AG08396 (cell line): ENCODE results near the gene HSPA9.
A peak's percentile ranks its signal among the peaks of the same experiment; 100 is the strongest.

Source experiments
- DNase-seq: peaks from one replicate; pipeline ENCODE4 v3.0.0; 2012; ENCODE audit warnings: low spot score, mixed read lengths

Gene HSPA9

DNA sequence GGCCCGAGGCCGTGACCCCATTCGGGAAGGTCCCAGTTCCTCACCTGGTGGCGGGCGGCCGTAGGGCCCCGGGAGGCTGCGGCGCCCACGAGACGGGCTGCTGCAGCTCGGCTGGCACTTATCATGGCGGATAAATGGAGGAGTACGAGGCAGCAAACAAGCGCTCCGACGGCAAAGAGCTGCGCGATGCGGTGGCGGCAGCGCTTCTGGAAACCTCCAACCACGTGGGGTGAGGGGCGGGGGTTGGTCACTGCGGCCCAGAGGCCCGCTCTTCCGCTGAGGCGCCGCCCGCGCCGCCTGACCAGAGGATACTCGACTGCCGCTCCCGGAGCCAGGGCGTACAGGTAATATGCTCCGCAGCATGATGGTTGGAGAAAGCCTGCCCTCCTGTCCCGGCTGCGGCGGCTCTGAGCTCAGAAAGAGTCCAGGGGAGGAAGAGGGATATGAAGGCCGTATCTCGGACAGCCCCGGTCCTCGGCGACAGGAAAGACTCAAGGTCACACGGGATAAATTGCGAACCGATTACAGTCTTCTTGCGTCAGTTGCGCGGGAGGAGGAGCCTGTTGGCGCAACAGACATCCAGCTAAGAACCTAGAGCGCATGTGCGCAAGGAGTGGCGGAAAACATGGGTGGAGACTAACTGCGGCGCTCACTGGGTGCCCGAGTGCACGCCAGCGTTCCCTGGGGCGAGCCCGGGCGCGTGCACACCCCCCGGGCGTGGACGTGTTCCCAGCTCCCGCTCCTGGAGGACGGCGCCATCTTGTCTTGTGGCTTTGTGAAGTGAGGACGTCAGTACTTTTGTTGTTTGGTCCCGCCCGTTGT lies at the start of gene HSPA9:
HSPA9 (minus strand) TSS at position 208 of the 822 bp plus-strand sequence; CDS start at position 125, 83 bp downstream.
- peak; percentile 99 for DNase-seq

DNA sequence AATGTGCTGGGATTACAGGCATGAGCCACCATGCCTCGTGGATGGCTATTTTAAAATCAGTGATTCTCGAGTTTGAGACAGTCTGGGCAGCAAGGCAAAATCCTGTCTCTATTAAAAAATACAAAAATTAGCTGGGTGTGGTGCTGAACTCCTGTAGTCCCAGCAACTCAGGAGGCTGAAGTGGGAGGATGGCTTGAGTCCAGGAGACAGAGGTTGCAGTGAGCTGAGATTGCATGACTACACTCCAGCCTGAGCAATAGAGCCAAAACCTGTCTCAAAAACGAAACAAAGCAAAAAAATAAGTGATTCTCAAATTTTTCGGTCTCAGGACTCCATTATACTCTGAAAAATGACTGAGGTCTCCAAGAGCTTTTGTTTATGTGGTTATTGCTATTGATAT lies 47.9 kb upstream of the HSPA9 start:
- no peak for DNase-seq

DNA sequence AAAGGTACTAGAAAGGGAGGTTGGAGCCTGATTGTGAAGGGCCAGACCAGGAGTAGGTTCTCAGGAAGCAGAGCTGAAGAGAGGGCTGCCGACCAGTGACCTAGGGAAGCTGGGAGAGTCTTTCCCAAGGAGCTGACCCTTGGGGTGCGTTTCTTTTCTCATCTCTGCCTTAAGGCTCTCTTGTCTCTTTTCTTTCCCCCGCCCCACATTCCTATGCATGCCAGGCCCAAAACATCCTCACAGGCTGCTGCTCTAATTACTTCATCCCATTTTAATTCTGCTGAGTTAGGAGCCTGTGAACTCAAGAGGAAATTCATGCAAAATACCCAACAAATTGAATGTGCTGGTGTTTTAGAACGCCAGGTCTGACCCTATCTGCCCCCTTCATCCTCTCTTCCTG lies 46.9 kb upstream of the HSPA9 start:
- no peak for DNase-seq

DNA sequence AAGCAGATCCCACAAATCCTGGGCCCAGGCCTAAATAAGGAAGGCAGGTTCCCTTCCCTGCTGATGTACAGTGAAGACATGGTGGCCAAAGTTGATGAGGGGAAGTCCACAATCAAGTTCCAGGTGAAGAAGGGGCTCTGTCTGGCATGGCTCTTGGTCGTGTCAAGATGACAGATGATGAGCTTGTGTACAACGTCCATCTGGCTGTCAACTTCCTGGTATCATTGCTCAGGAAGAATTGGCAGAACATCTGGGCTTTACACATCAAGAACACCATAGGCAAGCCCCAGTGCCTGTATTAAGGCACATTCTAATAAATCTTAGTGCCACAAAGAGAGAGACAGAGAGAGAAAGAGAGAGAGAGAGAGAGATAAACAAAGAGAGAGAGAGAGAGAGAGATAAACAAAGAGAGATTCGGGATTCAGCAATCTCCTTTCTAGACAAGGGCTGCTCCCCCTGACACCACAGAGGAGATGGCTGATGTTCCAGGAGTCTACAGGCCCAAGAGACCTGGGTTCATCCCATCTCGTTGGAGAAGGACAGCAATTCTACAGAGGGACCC lies 45.5 kb upstream of the HSPA9 start:
- no peak for DNase-seq

DNA sequence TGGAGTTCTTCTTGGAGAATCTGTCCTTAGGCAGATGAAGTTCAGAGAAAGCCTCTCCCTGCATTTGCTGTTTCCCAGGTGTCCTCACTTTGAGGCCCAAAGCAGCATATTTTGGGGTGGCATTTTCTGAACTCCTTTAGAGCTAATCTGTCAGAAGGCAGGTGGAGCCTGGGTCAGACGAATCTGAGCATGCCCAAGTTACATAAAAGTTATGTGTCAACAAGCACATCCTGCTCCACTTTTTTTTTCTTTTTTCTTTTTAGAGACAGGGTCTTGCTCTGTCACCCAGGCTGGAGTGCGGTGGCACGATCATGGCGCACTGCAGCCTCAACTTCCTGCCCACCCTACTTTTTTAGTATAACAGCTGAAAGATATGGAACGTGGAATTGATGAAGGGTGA lies 41.3 kb upstream of the HSPA9 start:
- DNase-seq: no peak

DNA sequence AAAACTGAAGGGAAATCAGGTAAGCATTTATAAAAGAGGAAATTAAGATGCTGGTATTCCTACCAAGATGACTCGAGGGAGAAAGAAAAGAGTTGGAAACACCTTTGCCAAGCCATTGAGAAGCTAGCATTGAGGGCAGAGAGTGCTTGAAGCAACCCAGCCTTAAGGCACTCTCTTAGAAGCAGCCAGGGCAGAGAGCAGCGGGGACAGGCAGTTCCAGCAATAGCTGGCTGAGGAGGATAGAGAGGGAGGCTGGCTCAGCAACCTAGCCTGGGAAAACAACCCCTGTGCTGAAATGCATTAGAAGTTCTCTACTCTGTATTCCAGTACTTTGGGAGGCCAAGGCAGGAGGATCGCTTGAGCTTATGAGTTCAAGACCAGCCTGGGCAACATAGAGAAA lies 40.3 kb upstream of the HSPA9 start:
- DNase-seq: no peak

DNA sequence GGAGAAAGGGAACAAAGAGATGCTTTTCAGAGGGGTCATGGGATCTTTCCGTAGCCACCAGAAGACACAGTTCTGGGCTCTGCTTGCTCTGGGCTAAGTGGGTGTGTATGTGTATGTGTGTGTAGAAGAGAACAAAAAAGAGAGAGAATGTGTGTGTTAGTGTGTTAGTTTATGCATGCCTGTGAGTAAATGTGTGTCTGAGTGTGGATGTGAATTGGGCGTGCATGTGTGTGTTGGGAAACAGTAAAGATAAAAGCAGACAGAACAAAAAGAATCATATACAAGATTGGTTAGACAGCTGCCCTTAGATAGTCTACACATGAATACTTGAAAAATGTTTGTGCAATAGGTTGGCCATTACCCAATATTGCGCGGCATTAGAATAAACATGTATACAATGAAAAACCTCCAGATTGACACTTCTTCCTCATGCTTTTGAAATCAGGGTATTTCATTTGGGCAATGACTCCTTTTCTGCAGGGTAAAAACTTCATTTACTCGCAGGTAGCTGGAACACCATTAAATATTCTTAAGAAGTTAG lies 36.5 kb upstream of the HSPA9 start:
- no peak for DNase-seq

DNA sequence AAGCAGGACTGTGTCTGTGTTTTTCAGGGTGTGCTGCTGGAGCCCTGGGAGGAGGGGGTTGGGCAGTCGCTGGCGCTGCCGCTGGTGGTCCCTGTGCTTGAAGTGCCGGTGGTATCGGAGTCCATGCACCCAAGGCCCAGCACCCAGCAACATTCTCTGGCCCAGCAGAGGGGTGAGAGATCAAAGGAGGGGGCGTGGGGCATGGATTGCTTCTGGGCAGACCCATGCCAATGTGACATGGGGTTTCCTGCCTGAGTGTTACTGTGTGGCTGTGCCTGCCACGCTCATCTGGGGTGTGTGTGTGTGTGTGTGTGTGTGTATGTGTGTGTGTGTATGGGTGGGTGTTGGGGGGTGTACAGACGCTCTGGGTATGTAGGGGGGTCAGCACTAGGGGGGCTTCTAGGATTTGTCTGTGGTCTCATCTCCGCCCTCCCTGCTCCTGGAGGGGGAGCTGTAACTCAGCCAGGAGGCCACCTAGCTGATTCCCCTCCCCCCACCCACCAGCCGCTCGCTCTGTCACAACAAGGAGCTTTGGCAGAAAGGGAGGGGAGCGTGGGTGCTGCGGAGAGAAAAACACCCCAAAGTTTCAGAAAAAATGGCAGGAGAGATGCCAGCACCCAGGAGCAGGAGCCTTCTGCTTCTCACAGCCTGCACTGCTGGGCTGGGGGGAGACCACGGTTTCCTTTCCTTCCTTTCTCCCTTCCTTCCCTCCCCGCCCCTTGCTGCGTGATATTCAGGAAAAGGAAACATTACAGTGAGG lies 35.9 kb upstream of the HSPA9 start:
- DNase-seq: no peak

DNA sequence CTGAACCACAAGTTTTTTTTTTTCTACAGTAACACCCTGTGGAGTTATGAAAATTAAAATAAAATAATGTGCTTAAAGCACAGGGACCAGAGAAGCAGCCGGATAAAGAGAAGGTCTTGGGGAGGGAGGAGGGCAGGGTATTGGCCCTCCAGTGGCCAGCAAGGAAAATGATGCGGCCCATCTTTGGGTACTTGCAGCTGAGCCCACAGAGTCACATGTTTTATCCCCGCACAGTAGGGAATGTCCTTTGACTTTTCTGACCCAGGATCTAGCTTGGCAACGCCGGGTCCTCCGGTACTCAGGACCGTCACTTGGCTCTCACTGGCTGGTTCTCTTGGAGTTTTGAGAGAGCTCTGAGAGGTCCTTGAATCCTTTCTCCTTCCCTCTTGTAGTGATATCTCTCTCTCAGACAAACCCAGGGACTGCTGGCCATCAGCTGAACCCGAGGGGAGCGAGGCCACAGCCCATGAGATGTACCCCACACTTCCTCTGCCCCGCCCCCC lies 35.3 kb upstream of the HSPA9 start:
- DNase-seq: peak; percentile 27

DNA sequence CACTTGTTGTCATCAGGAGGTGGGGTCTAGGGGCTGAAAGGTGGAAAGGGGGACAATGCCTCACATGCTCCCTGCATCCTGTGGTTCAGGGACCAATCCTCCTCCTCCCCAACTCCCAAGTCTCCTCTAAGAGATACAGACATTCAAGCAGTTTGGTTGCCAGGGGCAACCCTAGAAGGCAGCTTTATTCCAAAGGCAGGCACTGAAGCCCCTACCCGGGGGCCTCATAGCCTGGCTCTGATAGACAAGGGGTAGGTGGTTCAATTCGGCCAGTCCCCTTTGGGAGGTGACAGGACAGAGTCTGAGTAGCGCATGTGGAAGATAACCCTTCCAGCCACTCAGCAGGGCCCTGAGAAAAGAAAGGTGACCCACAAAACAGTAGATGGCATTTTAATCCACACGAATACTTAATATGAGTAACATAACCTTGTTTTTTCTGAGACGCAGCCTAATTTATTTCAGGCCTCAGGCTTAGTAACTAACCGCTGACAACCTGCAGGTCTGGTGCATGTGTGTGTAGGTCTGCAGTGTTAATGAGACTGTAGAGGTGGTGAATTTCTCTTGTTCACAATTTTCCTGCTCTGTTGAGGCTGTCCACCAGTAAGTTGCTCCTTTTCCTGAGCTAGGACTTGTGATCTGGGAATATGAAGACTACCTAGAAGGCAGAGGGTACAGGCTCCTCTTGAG lies 31.3 kb upstream of the HSPA9 start:
- no peak for DNase-seq

DNA sequence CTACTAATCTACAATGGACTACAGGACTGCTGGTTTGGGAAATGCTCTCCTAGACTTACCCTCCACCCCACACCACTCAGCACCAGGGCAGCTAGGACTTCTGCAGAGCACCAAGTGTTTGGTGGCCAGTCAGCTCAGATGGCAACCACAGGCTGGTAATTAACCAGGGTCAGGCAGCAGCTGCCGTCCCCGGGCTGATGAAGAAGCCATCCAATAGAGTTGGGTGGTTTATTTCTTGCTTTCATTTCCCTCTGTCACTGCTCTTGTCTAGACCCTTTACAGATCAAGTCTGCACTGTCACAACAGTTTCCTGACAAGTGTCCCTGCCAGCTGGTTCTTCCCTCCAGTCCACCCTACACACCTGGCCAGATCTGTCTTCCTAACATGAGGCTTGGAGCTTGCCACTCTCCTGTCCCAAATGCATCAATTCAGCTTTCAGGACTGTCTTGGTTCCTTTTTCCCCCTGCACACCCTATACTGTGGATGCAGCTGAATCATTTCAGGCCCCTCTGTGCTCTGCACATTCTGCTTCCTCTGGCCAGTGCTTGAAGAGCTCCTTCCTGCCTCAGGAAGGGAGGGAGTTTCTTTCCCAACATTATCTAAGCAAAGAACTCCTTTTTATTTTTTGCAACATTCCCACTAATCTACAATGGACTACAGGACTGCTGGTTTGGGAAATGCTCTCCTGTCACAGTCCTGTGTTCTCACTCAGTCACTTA lies 30.2 kb upstream of the HSPA9 start:
- no peak for DNase-seq

DNA sequence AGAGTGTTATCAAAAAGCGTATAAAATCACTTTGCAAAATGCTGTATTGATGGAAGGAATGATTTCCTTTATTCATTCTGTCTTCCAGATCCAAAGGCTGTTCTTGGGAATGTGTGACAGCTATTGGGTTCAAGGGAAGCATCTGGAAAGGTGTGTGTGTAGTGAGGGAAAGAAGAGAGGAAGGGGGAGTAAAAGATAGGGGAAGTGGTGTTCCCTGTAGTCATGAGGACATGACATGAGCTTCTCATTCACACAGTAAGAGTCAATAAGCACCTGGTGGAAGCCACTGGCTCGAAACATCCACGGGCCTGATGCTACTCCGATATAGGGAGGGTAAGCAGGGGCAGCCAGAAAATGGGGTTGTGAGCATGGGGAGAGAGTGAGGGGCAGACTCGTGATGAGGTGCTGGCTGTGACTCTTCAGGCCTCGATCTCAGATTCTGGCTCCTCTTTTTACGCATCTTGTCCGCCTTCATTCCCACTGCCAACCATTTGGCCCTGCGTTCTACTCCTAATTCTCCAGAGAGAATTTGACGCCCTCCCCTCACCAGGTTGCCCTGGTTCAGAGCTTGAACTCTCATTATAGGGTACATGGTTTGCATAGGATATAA lies 29.1 kb upstream of the HSPA9 start:
- DNase-seq: no peak

DNA sequence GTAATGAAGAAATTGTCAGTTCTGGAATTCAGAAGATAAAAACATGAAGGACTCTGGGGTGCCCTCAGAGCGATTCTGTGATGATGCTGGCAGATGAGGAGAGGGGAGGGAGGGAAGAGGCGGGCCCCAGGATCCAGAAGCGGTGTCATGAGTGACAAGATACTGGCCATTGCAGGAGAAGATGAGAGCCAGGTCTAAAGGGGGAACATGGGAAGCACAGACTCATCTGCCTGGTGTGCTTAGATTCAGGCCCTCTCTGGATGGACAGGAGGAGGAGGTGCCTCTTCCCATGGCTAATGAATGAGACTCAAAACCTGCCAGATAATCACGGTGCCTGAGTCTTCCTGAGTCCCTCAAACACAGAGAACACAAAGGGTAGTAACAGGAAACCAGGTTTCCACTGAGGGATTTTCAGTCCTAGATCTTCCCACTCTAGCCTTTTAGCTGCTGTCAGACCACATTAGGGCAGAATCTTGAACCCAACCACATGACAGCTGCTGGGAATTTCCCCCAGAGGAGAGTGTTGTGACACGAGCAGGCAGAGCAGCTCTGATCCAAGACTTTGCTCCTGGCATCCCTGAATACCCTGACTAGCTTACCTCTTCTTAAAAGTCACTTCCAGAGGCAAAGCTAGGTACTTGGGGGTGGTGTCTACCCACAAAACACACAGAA lies 28.2 kb upstream of the HSPA9 start:
- DNase-seq: no peak

DNA sequence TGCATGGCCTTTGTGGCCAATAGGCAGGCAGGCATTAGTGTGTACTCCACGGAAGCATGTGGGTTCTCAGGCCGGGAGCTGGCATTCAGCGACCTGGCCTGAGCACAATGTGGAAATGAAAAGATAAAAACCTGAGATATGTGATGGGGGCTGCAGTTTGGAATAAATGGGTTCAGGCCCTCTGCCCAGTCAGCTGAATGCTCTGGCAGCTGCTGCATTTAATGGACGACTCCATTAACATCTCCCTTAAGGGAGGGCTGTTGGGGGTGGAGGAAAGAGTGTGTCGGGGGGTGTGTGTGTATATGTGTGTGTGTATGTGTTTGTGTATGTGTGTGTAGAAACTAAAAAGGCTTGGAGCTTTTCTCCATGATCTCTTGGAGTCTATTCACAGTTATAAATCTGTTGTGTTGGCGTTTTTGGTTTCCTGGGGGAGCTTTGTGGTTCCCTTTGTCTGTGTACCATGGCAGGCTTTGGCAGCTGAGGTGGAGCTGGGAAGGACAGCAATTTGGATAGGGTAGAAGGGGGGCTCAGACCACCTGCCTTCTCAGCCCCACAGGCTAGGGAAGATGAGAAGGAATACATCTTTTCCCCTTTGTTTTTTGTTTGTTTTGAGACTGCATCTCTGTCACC lies 27.3 kb upstream of the HSPA9 start:
- no peak for DNase-seq

DNA sequence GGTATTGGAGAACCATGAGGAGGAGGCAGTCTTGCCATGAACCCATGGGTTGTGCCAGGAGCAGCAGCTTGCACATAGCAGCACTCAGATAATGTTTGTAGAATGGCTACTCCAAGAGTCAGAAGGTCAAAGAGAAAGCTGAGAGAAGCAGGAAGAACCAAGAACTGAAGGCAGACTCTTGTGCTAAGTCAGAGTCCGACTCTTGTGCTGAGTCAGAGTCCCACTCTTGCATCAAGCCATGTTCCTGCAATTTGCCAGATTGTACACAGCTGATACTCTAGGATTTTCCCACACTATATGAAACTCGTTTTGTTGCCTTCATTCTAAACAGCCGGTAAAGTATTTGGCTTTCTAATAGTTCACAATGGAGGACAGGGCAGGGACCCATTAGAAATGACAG lies 26.2 kb upstream of the HSPA9 start:
- peak; percentile 55 for DNase-seq

DNA sequence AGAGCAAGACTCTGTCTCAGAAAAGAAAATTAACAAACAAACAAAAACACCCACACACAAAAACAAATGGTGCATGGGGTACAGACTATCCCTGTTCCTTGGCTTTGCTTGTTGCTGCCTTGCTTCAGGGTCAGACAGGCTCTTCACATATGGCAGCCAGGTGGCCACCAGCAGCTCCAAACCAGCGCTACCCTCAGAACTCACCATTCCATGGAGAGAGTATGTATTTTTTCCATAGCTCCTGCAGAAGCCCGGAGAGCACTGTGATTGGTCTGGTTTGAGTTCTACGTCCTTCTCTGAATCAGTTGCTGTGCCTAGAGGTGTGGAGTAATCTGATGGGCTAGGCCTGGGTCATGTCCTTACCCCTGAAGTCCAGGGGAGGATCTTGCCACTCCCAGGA lies 25.2 kb upstream of the HSPA9 start:
- no peak for DNase-seq

DNA sequence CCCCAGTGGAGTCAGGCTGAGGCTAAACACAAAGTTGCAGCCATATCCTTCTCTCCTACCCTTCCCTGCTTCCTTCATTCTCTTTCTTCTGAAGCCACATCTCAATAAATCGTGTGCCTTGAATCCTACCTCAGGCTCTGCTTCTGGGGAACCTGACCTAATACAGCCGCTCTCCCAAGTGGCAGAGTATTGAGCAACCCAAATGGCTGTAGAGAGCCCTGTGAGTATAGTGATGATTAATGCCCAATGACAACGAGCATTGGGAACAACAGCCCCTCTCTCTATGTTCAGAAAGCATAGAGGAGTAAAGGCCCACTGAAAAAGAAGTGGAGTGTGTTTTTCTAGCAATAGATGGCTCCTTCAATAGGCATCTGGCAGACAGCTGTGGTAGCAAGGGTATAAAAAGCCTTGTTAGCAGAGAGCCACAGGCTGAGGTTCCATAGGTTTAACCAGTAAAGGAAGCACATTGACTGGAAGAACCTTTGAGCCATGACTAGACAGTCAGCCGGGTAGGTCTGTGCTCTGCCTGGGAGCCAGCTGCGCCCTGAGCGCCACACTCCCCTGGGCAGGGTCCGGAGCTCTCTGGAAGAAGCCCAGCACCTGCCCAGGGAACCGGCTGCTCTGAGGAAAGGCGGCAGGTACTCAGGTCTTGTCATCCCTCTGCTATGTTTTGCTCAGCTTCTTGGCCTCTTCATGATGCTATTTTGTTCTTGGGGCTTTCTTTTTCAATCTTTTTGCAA lies 22.6 kb upstream of the HSPA9 start:
- no peak for DNase-seq

DNA sequence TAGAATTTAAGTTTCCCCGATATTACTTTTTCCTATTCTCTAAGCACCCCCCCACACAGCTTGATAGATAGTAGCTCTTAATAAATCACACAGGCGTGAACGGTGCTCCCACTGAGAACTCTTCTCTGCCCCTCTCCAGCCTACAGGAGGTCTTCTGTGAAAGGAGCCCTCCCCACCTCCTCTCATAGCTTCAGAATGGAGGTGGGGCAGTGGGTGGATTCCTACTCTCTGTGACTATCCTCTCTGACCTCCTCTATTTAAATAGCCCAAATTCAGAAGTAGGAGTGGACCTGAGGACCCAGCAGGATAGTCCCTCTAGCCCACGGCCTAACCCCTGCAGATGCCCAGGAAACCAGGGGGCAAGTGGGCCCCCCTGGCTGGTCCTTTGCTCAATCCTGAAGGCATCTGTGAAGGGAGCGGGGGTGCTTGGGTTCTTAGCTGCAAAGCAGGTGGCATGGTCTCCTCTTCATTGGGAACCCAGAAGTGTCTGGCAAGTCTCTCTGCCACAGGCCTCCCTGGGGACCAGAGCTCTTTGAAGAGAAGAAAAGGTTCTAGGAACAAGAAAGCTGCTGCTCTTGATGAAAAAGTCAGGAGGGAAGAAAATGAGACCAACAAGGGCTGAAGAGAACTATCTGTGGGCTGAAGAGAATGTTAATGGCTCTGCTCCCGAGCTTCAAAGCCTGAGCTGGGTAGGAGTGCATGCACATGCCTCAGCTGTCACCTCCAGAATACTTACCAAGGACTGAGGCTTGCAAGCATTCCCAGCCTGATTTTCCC lies 21.1 kb upstream of the HSPA9 start:
- no peak for DNase-seq
